IPS-15b (cell line): Measurements from ENCODE around the gene BRD1.
"Not testable (repeated sequence)": the region's sequence is repeated elsewhere in the genome, so short reads cannot be mapped to it uniquely, and the experiment has no call there.

ENCODE experiments used
- H3K27me3 ChIP-seq: one replicate; pipeline ENCODE4 v1.6.1; 2013; ENCODE audit warnings: low read length; ENCODE audit not compliant: control insufficient read depth, insufficient read depth
- H3K36me3 ChIP-seq: one replicate; pipeline ENCODE4 v1.6.1; 2013; ENCODE audit warnings: low read length; ENCODE audit not compliant: control insufficient read depth, insufficient read depth
- H3K4me1 ChIP-seq: one replicate; pipeline ENCODE4 v1.6.1; 2013; ENCODE audit warnings: mild to moderate bottlenecking, low read length; ENCODE audit not compliant: control insufficient read depth, insufficient read depth
- H3K4me3 ChIP-seq: one replicate; pipeline ENCODE4 v1.5.1; 2013; ENCODE audit warnings: low read depth, low read length
- H3K9ac ChIP-seq: one replicate; pipeline ENCODE4 v1.6.1; 2013; ENCODE audit warnings: low read depth, mild to moderate bottlenecking, low read length
- H3K9me3 ChIP-seq: one replicate; pipeline ENCODE4 v1.6.1; 2013; ENCODE audit warnings: mild to moderate bottlenecking, low read length; ENCODE audit not compliant: control insufficient read depth, insufficient read depth

Gene BRD1

GRCh38 chr22:49763696-49764095, 64.0 kb downstream of the BRD1 start:
- Histone ChIP-seq H3K4me1 (peaks cover 2% of the 10 kb centered on the region), H3K9me3 (peaks cover 3% of the 10 kb centered on the region), H3K9ac (no peak overlapping the region), H3K27me3 (no peaks in the 10 kb centered on the region), H3K4me3 (no peak overlapping the region), H3K36me3 (no peaks in the 10 kb centered on the region)

DNA sequence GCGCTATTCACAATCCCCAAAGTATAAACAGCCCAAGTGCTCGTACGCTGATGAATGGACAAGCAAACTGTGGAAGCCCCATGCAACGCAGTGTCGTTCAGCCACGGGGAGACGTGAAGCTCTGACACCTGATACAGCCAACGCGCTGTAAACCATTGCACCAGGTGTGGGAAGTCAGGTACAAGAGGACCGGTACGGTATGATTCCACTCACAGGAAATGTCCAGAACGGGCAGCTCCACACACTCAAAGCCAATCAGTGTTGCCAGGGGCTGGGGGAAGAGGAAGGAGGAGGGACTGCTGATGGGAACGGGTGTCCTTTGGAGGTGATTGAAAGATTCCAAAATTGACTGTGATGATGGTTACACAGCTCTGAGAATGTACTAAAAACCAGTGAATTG, 64.5 kb downstream of the BRD1 start:
- Histone ChIP-seq H3K9me3 (peaks cover 3% of the 10 kb centered on the region), H3K4me1 (peaks cover 2% of the 10 kb centered on the region), H3K4me3 (no peak overlapping the region), H3K9ac (no peak overlapping the region), H3K36me3 (no peaks in the 10 kb centered on the region), H3K27me3 (no peaks in the 10 kb centered on the region)

- not testable (repeated sequence) for H3K4me3 ChIP-seq, H3K27me3 ChIP-seq, H3K36me3 ChIP-seq, H3K4me1 ChIP-seq, H3K9ac ChIP-seq, H3K9me3 ChIP-seq
Measured at GRCh38 chr22:49762571-49762970, 65.1 kb downstream of the BRD1 start.

- H3K9ac ChIP-seq, result no peak overlapping the region
- H3K4me1 ChIP-seq, result no peaks in the 10 kb centered on the region
- H3K36me3 ChIP-seq, result no peaks in the 10 kb centered on the region
- no peak overlapping the region for H3K4me3 ChIP-seq
- H3K9me3 ChIP-seq, result peaks cover 3% of the 10 kb centered on the region
- no peaks in the 10 kb centered on the region for H3K27me3 ChIP-seq
Measured at GRCh38 chr22:49761836-49762235, 65.8 kb downstream of the BRD1 start.

DNA sequence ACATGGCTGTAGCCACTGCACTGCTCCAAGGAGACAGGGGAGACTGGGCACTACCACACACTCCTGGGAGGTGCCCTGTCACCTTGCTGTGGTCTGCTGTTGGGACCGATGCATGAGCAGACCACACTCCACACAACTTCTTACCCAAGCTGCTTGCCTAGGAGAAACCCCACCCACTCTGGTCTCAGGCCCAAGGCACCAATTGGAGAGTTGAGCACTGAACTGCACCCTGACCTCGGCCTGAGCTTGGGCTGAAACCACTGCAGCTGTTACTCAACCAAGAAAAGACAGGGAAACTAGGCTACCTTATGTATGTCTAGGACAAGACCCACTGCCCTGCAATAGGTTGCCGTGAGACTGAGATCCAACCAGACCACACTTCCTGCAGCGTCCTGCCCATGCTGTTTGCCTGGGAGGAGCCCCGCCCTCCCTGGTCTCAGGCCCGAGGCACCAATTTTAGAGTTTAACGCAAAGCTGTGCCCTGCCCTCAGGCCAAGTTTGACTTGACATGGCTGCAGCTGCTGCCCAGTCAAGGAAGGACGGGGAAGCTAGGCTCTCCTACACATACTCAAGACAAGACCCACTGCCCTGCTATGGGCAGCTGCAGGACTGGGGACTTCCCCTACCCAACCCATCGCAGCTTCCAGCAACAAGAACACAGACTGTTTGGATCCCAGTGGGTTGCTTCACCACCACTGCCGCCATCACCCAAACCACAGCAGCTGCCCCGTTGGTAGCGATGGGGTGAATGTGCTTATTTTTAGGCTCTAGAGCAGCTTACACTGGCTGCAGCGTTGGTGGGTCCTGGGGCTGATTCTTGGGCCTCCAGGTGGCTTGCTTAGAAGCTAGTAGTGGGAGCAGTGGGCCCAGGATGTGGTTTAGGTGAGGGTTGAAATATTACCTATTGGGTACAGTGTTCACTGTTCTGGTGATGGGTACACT, 66.8 kb downstream of the BRD1 start:
- Histone ChIP-seq H3K9me3 (no peaks in the 10 kb centered on the region), H3K27me3 (no peaks in the 10 kb centered on the region), H3K9ac (no peak overlapping the region), H3K4me3 (no peak overlapping the region), H3K4me1 (no peaks in the 10 kb centered on the region), H3K36me3 (no peaks in the 10 kb centered on the region)

GRCh38 chr22:49760280-49760629, 67.4 kb downstream of the BRD1 start:
- no peak overlapping the region for H3K4me3 ChIP-seq
- no peaks in the 10 kb centered on the region for H3K36me3 ChIP-seq
- H3K9ac ChIP-seq, result no peak overlapping the region
- no peaks in the 10 kb centered on the region for H3K9me3 ChIP-seq
- H3K4me1 ChIP-seq, result no peaks in the 10 kb centered on the region
- H3K27me3 ChIP-seq, result no peaks in the 10 kb centered on the region

DNA sequence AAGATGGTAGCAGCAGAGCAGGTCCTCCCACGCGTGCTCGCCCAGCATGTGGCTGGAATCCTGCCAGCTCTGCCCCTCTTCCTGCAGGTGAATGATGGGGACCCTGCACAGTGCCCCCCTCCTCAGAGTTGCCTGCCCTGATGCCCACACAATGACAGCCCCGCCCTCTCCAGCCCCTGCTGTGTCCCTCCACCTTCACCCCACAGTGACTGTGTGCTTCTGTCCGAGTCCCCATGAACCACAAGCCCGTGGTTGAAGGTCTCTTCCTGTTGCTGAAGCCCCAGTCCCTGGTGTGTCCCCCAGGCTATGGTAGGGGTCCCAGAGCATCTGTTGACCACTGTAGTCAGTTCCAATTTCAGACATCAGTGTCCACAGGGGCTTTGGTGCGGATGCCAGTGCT, 71.0 kb downstream of the BRD1 start:
- H3K9ac ChIP-seq, result no peak overlapping the region
- no peaks in the 10 kb centered on the region for H3K36me3 ChIP-seq
- H3K27me3 ChIP-seq, result no peaks in the 10 kb centered on the region
- H3K4me3 ChIP-seq, result no peak overlapping the region
- no peaks in the 10 kb centered on the region for H3K9me3 ChIP-seq
- no peaks in the 10 kb centered on the region for H3K4me1 ChIP-seq

- no peak overlapping the region for H3K4me3 ChIP-seq
- H3K36me3 ChIP-seq, result no peaks in the 10 kb centered on the region
- H3K9me3 ChIP-seq, result no peaks in the 10 kb centered on the region
- no peaks in the 10 kb centered on the region for H3K4me1 ChIP-seq
- no peak overlapping the region for H3K9ac ChIP-seq
- no peaks in the 10 kb centered on the region for H3K27me3 ChIP-seq
Measured at GRCh38 chr22:49756201-49756600, 71.5 kb downstream of the BRD1 start.

- Histone ChIP-seq H3K36me3 (no peaks in the 10 kb centered on the region), H3K27me3 (no peaks in the 10 kb centered on the region), H3K9me3 (no peaks in the 10 kb centered on the region), H3K4me3 (no peak overlapping the region), H3K4me1 (no peaks in the 10 kb centered on the region), H3K9ac (no peak overlapping the region)
Measured at GRCh38 chr22:49755631-49756001, 72.1 kb downstream of the BRD1 start.

DNA sequence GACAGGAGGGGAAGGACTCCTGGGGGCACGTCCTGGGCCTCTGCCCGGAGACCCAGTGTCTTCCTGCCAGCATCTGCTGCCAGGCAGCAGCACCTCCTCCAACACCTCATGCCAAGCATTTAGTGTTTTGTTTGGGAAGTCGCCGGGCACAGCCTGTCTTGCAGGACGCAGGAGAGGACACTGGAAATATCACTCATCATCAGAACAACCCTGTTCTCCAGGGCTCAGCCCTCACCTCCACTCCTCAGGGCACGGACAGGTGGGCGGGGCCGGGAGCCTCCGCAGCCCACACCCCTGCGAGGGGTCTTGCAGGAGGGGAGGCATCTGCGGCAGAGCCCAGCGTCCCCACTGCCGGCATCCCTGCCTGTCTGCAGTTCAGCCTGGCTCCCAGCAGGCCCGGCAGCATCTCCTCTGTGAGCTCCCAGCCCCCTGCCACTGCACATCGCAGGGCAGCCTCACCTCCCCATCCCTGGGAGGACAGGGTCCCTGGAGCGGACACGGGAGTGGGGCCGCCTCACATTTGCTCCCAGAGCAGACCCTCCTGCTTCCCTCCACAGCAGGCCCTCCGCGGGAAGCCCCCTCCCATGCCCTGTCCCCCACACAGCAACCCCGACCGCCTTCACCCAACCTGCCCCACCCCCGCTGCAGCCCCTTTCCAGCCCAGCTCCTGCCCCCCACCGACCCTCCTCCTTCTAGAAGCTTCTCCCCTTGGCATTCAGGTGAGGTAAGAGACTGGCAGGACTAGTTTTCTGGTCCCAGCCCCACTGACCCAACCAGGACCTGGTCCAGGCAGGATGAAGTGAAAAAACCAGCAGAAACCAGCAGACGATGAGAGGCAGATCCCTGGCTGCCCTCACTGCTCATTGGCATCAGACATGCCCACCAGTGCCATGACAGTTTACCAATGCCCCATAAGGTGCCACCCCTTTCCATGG, 72.7 kb downstream of the BRD1 start:
- H3K4me3 ChIP-seq, result no peak overlapping the region
- no peaks in the 10 kb centered on the region for H3K27me3 ChIP-seq

GRCh38 chr22:49753961-49754695, 73.5 kb downstream of the BRD1 start:
- H3K36me3 ChIP-seq, result no peaks in the 10 kb centered on the region
- H3K9me3 ChIP-seq, result no peaks in the 10 kb centered on the region
- H3K4me3 ChIP-seq, result no peak overlapping the region
- no peaks in the 10 kb centered on the region for H3K27me3 ChIP-seq
- H3K9ac ChIP-seq, result no peak overlapping the region
- no peaks in the 10 kb centered on the region for H3K4me1 ChIP-seq

More for the DNA sequence above, 72.7 kb downstream of the BRD1 start:
- H3K4me1 ChIP-seq, result no peaks in the 10 kb centered on the region
- no peaks in the 10 kb centered on the region for H3K36me3 ChIP-seq
- H3K9ac ChIP-seq, result no peak overlapping the region
- no peaks in the 10 kb centered on the region for H3K9me3 ChIP-seq
